ENCODE data around the gene CLASP2.
"Not testable (repeated sequence)": the region's sequence is repeated elsewhere in the genome, so short reads cannot be mapped to it uniquely, and the experiment has no call there.

CLASP2 gene

GRCh38 chr3:33663042-33663441 lies 55.0 kb downstream of the CLASP2 start:
- ChIA-PET POLR2A (no interaction called here), CTCF (interaction anchor here (0.6 to 1.3 kb wide), 2 partner anchors 51 to 124 kb away, joined by 3 to 5 read pairs; no protein-coding TSS in a partner anchor)
- no peak overlapping the region for H3K4me3 ChIP-seq (ENCODE audit: low read depth, low read length)
- DNase-seq (ENCODE audit: low read depth, low spot score): no peak
- no peak for TF ChIP-seq CTCF (IDR thresholded peaks at IDR 0.05; ENCODE audit: insufficient read depth, low read length, missing control alignments)

DNA sequence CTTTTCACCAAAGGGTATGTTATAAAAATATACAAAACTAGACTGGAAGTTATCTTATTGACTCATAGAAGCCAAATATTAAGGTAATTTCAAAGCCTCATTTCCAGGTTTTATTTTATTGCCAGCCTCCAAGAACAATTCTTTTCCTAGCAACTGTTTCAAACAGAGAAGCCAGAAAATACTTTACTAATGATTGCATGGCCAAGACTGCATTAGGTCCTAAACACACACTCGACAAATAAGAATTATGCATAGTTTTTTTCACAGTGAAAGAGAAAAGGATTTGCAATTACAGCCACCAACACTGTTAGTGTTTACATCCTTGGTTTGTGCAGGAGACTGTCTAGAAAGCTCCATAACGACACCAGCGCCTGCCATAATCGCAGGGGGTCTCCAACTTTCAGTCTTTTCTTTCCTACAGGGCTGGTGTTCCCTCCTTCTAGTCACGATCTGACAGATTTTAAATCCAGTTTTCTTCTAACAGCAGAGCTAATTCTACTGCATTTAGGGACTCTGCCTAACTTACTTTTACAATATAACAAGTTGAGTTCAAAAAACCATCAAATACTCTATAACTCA lies 58.1 kb downstream of the CLASP2 start:
- peak overlapping the region; percentile 53 for H3K4me3 ChIP-seq (ENCODE audit: low read depth, low read length)
- POLR2A ChIA-PET: no interaction called here
- no peak for DNase-seq (ENCODE audit: low read depth, low spot score)
- CTCF ChIA-PET: interaction anchor here (1.5 to 2.3 kb wide), 5 partner anchors 12 to 127 kb away, joined by 4 to 9 read pairs (median 5); no protein-coding TSS in a partner anchor
- no peak for TF ChIP-seq CTCF (IDR thresholded peaks at IDR 0.05; ENCODE audit: insufficient read depth, low read length, missing control alignments)

GRCh38 chr3:33658991-33659848 lies 58.8 kb downstream of the CLASP2 start:
- CTCF ChIA-PET: interaction anchor here (1.2 to 2.3 kb wide), 6 partner anchors 11 to 128 kb away, joined by 4 to 9 read pairs (median 6); no protein-coding TSS in a partner anchor
- POLR2A ChIA-PET: no interaction called here
- H3K4me3 ChIP-seq (ENCODE audit: low read depth, low read length): peak overlapping the region; percentile 53
- no peak for DNase-seq (ENCODE audit: low read depth, low spot score)
- TF ChIP-seq CTCF (IDR thresholded peaks at IDR 0.05; ENCODE audit: insufficient read depth, low read length, missing control alignments): no peak

DNA sequence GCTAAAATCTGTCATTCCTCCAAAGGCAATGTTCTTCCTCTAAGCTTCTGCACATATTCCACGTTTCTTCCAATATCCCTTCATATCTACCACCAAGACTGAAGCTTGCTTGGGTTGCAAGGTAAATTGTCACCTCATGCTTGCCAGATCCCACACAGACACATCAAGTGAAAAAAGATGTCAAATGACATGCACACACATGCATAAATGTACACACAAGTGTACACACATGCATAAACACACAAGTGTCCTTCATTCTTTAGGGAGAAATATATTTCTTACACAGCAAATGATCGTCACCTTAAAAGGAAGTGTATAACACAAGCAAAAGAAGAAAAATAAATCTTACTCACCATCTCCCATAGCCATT lies 59.4 kb downstream of the CLASP2 start:
- H3K4me3 ChIP-seq (ENCODE audit: low read depth, low read length): peak overlapping the region; percentile 53
- ChIA-PET CTCF (interaction anchor here (1.2 to 2.3 kb wide), 5 partner anchors 22 to 129 kb away, joined by 4 to 9 read pairs (median 6); no protein-coding TSS in a partner anchor), POLR2A (no interaction called here)
- no peak for TF ChIP-seq CTCF (IDR thresholded peaks at IDR 0.05; ENCODE audit: insufficient read depth, low read length, missing control alignments)
- no peak for DNase-seq (ENCODE audit: low read depth, low spot score)

- ChIA-PET POLR2A (no interaction called here), CTCF (interaction anchor here (2.3 kb wide), 1 partner anchor 129 kb away, joined by 8 read pairs; no protein-coding TSS in a partner anchor)
- TF ChIP-seq CTCF (IDR thresholded peaks at IDR 0.05; ENCODE audit: insufficient read depth, low read length, missing control alignments): no peak
- no peak overlapping the region; the same call in 1 of the 2 replicates for H3K4me3 ChIP-seq (ENCODE audit: low read depth, low read length)
- DNase-seq (ENCODE audit: low read depth, low spot score): no peak
Measured at GRCh38 chr3:33658039-33658438, 60.0 kb downstream of the CLASP2 start.

DNA sequence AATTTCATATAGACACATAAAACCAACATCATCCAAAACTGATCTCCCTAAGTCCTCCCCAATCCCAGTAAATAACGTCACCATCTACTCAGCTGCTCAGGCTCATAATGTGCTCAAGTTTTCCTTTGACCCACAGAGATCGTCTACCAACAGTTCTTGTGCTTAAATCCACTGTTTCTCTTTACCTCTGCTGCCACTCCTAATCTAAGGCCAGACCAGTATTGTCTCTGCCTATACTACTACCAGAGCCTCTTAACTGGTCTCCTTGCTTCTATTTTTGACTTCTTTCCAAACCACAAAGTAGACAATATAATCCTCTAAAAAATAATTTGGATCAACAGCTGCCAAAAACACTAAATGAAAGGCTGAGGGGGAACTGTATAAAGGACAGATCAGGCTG lies 65.3 kb downstream of the CLASP2 start:
- CTCF ChIA-PET: interaction anchor here (0.8 kb wide), 1 partner anchor 134 kb away, joined by 3 read pairs; no protein-coding TSS in a partner anchor
- DNase-seq (ENCODE audit: low read depth, low spot score): no peak

GRCh38 chr3:33651101-33651500 lies 67.0 kb downstream of the CLASP2 start:
- POLR2A ChIA-PET; CTCF ChIA-PET; DNase-seq (ENCODE audit: low read depth, low spot score); H3K4me3 ChIP-seq (ENCODE audit: low read depth, low read length): not testable (repeated sequence)

More for the DNA sequence above, 65.3 kb downstream of the CLASP2 start:
- no peak overlapping the region for H3K4me3 ChIP-seq (ENCODE audit: low read depth, low read length)
- POLR2A ChIA-PET: no interaction called here
- no peak for TF ChIP-seq CTCF (IDR thresholded peaks at IDR 0.05; ENCODE audit: insufficient read depth, low read length, missing control alignments)
